Kidney epithelial cell (primary cell): ENCODE results near the gene FTH1. TPM values are rescaled to one million over a fixed set of nuclear protein-coding genes. Genes with fewer than 3 reads are reported as not detected.

Source experiments
- DNase-seq: peaks from one replicate; pipeline ENCODE4 v3.0.0-alpha.2; 2010; ENCODE audit warnings: low read depth
- H3K27me3 ChIP-seq: 2 replicates; pipeline ENCODE4 v1.6.0; 2011; ENCODE audit warnings: low read length; ENCODE audit not compliant: control insufficient read depth, insufficient read depth
- H3K36me3 ChIP-seq: 2 replicates; pipeline ENCODE4 v1.5.1; 2011; ENCODE audit warnings: low read length; ENCODE audit not compliant: control insufficient read depth, insufficient read depth
- H3K4me3 ChIP-seq: 2 replicates; pipeline ENCODE4 v1.5.1; 2011; ENCODE audit warnings: low read depth, mild to moderate bottlenecking, control low read depth, low read length
- total RNA-seq: library from RNA; depleted of rRNA; stranded (reverse); fragments of >200 nt; gene quantifications from 2 replicates; pipeline ENCODE4 v1.2.3, GENCODE V29; 2015
- TF ChIP-seq, protein P1 (sequence below): IDR thresholded peaks from 2 replicates; pipeline ENCODE4 v1.5.1; 2011; ENCODE audit warnings: mild to moderate bottlenecking, moderate library complexity, low read length, control low read depth, inconsistent platforms; ENCODE audit not compliant: insufficient read depth, poor library complexity, severe bottlenecking

Gene FTH1
- 2,225 and 2,374 TPM in 2 replicates for total RNA-seq

DNA sequence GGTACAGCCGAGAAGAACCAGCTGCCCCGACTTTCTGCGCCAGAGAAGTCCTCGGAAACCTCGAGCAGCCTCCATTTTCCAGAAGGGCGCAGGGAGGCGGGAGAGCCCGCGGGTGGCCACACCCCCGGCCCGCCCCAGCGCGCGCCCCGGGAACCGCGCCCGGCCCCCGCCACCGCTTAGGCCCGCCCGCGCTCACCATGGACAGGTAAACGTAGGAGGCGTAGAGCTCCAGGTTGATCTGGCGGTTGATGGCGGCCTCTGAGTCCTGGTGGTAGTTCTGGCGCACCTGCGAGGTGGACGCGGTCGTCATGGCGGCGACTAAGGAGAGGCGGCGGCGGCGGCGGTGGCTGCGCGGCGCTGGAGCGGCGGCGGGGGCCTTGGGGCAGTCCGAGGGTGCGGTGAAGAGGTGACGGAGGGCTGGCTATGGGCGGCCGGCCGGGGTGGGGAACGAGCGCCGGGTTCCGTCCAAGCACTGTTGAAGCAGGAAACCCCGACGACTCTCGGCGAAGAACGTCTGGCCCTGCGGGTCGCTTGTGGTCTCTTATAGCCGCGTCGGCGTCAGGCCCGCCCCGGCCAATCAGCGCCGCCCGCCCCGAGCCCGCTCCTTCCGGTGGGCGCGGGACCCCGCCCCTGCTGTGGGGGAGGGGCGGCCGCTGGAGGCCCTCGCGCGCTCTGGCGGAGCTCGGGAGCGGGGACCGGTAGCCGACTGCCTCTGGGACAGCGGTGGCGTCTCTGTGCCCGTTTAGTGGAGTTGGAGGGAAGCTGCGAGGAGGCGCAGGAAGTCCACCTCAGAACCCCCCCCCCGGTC lies at the start of gene FTH1:
TSS of gene FTH1 (minus strand) at position 519 of the 808 bp plus-strand sequence. CDS start at position 310, 209 bp downstream.
- Histone ChIP-seq H3K36me3 (peaks cover 2% of the 10 kb centered on the region), H3K4me3 (peak within 1 kb of the TSS; percentile 65), H3K27me3 (no peaks in the 10 kb centered on the region)
- TF ChIP-seq, protein P1, sequence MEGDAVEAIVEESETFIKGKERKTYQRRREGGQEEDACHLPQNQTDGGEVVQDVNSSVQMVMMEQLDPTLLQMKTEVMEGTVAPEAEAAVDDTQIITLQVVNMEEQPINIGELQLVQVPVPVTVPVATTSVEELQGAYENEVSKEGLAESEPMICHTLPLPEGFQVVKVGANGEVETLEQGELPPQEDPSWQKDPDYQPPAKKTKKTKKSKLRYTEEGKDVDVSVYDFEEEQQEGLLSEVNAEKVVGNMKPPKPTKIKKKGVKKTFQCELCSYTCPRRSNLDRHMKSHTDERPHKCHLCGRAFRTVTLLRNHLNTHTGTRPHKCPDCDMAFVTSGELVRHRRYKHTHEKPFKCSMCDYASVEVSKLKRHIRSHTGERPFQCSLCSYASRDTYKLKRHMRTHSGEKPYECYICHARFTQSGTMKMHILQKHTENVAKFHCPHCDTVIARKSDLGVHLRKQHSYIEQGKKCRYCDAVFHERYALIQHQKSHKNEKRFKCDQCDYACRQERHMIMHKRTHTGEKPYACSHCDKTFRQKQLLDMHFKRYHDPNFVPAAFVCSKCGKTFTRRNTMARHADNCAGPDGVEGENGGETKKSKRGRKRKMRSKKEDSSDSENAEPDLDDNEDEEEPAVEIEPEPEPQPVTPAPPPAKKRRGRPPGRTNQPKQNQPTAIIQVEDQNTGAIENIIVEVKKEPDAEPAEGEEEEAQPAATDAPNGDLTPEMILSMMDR, result no peak
- no peak for DNase-seq

DNA sequence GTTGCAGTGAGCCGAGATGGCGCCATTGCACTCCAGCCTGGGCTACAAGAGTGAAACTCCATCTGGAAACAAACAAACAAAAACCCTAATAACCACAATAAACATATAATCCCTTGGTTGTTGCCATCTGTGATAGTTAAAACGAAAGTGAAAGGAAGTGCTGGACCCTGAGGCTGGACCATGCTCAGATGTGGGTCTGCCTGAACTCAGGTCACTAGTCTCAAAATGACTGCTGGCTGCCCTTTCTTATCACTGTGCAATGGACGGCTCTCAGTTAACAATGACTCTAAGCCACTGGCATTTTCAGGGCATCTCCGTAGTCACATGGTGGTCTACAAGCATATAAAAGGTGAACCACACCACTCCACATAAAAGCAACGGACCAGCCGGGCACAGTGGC lies 48.2 kb upstream of the FTH1 start:
- DNase-seq, result no peak
- Histone ChIP-seq H3K36me3 (no peaks in the 10 kb centered on the region), H3K4me3 (no peak overlapping the region), H3K27me3 (no peaks in the 10 kb centered on the region)
- TF ChIP-seq, protein P1, result no peak

- no peak for DNase-seq
- Histone ChIP-seq H3K36me3 (no peaks in the 10 kb centered on the region), H3K27me3 (no peaks in the 10 kb centered on the region), H3K4me3 (no peak overlapping the region)
- TF ChIP-seq, protein P1, result no peak
These were observed 46.4 kb upstream of the FTH1 start for GRCh38 chr11:62013537-62014476.

DNA sequence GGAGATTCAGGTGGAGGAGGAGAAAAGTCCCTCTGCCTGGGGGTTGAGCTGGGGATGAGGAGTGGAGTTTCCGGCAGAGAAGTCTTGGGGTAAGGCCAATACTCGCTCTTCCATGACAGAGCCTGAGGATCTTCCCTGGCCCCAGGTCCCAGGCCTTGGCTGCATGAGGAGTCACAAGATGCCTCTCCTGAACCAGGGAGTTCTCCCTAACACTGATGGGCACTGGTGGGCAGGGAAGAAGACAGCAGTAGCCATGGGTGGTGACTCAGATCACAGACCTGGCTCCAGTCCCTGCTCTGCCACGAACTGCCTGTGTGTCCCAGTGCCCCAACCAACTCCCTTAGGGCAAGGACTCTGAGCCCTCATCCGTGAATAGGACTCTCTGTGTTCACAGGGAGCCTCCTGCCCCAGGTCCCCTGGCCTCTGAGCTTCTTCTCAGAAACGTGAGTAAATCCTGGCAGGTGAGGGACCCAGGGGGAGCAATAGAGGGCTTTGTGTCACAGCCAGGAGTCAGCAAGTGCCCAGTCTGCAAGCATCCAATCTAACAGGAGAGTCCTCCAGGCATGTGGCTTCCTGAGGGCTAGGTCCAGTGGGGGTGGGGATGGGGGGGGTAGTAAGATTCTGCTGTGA lies 45.5 kb upstream of the FTH1 start:
- H3K36me3 ChIP-seq, result no peaks in the 10 kb centered on the region
- no peak for DNase-seq
- TF ChIP-seq, protein P1, result no peak
- H3K27me3 ChIP-seq, result no peaks in the 10 kb centered on the region
- H3K4me3 ChIP-seq, result no peak overlapping the region

GRCh38 chr11:62012451-62012831 lies 45.0 kb upstream of the FTH1 start:
- H3K4me3 ChIP-seq, result no peak overlapping the region
- DNase-seq, result no peak
- H3K36me3 ChIP-seq, result no peaks in the 10 kb centered on the region
- TF ChIP-seq, protein P1, result no peak
- no peaks in the 10 kb centered on the region for H3K27me3 ChIP-seq
